Renal cortex interstitium (tissue), 11 donors: ENCODE data around the gene ADAMTS2. TPM values are rescaled to one million over a fixed set of nuclear protein-coding genes. Genes with fewer than 3 reads are reported as not detected.

ENCODE experiments used
- DNase-seq, 11 donors: peaks; one replicate each; pipeline ENCODE4 v3.0.0-alpha.2; 2013; ENCODE audit warnings: low read depth in 9 of 11, low spot score in 4 of 11; ENCODE audit errors: extremely low read depth in 1 of 11
- polyA plus RNA-seq, 3 donors: library from polyadenylated mRNA; unstranded; fragments of 120-200 nt; gene quantifications; one replicate each; pipeline ENCODE4 v1.2.1, GENCODE V29; 2013; ENCODE audit not compliant: insufficient read length in 3 of 3

ADAMTS2 gene
- polyA plus RNA-seq, 3 donors, result 9.9 to 14.0 (median 10.6) TPM

DNA sequence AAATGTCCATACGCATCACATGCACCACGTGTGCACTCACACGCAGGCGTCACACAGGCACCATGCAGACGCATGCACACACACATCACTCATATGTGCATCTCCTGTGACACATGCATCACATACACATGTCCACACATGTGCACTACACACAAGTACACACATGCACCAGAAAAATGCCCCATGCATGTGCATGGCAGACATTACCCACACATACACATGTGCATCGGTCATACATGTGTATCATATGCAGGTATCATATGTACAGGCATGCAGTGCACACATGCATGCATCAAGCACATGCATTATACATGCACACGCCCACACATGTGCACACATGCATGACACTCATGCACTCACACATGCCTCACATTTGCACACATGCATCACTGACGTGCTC lies 26.1 kb downstream of the ADAMTS2 start:
- DNase-seq, result no peak

DNA sequence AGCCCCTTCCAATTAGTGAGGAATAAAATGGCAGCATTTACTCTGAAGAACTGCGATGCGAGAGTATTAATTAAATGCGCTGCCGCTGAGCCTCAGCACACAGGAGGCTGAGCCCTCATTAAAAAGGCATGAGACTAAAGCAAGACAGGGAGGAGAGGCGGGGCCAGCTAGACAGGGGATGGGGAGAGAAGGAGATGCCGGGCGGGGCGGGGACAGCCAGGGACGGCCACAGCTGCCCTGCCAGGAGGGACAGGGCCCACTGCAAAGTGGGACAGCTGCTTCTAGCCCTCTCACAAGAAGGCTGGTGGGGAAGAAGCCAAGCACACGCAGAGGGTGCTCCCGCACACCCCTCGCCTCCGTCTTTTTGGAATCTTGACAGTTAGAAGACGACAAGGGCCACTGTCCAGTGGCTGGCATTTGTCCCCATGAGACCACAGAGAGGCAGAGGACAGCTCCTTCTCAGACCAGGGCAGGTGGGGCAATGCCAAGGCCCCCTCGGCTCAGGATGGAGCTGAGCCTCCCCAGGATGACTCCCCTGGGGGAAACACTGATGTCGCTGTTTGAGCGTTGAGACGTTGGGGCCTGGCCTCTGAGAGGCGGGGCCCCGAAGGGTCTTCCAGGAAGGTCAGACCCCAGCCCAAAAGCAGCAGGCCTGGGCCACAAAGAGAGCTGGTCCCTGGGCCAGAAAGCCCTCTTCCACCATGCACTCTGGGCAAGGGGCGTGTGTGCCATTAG lies 26.9 kb downstream of the ADAMTS2 start:
- no peak for DNase-seq

DNA sequence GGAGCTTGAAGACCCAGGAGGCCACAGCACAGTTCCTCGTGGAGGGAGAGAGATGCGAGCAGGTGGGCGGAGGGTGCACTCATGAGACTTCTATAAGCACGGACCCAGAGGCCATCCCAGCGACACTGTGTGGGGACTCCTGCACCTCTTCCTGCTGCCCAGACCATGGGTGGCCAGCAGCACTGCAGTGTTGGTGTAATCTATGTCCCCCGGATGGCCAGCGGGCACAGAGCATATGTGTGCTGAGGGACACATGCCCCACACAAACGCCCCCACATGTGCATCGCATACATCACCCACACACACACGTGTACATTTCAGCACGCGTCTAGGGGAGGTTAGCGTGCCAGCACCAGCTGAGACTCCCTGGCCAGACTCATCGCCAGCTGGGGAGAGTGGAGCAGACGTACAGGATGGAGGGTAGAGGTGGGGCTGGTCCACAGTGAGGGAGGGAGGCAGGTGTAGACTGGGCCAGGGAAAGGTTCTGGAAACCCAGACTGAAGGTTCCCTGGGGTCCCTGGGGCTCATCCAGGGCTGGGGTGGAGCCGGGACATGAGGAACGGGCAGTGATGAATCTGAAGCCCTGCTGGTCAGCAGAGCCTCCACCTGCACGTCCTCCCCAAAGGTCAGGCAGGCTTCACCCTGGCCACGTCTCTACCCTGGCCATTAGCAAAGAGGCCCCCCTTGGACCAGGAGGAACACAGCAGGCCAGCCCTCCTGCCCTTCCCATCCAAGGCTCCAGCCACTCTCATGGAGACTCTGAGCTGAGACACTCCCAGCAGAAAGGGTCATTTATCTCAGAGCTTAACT lies 27.6 kb downstream of the ADAMTS2 start:
- no peak for DNase-seq

DNA sequence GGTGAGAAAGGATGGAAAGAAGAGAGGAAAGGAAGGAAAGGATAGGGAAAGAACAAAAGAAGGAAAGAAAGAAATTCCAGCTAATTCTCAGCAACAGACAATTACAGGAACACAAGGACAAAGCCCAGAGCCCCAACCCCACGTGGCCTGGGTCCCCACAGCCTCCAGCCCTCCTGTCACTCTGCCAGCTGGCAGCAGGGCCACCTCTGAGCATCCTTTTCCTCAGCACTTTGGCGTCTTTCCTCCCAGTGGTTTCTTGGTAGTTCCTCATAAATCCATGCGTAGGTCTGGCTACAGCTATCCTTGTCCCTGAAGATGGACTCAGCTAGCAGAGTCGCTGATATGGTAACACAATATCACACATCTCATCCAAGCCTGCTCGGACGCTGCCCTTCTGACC lies 28.3 kb downstream of the ADAMTS2 start:
- no peak for DNase-seq

DNA sequence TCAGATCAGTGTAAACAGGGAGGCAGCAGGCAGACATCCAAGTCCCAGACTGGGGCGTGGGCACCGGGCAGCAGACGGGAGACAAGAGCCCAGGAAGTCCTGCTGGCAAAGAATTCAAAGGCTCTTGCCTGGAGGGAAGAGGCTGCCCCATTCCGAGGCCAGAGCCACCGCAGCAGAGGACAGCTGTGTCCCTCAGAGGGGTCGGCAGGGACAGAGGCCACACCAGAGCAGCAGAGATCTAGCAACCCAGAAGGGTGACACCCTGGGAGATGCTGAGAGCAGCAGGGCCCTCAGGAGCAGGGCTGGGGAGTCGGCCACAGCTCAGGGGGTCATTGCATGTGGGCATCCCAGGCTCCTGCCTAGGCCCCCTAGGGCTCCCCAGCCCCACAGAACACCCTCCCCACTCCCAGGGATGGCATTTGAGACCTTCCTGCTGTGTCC lies 29.1 kb downstream of the ADAMTS2 start:
- no peak for DNase-seq

DNA sequence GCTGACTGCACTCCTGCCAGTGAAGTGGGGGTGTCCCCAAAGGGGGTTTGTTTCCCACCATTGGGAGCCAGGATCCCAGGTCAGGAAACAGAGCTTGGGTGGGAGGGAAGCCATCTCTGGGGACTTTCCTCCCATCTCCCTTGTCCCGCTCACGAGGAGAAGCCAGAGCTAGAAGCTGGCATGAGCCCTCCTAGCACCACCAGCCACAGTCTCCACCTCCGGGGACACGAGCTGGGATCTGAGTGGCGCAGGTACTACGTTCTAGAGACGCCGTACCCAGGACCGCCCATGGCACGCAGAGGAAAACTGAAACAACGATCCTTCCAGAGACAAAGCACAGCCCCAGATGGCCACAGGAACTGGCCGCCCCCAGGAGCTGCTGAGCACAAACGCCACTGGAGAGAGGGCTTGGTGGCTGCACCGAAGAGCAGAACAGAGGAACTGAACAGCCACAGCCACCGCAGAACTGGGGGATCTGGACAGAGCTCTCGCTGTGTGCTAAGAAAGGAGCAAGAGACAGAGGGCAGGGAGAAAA lies 29.8 kb downstream of the ADAMTS2 start:
- DNase-seq, result no peak

DNA sequence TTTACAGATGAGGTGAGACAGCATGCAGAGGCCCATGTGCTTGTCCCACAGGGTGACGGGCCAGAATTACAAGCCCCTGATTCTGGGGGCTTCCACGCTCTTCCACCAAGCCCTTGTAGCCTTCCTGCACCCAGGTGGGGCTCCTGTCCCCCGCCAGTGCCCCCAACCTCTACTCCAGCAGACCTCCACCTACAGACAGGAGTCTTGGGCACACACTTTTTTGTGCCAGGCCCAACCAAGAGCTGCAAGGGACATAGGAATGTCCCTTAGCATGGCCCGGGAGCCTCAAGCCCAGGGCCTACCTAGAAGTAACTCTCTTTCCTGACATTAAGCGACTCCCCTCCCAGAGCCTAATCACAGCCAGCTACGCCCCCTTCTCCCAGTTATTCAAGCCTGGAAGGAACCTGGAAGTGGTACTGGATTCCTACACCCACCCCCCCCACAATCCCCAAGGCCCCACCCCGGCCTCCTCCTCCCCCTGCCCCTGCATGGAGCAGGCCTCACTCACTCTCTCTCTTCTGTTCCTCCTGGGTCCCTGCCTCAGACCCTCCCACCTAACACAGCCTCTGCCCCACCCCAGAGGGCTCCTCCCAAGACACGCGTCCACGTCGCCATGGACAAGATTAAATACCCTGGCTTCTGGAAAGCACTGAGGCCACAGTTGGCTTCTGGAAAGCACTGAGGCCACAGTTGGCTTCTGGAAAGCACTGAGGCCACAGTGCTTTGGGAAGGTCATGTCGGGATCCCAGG lies 30.5 kb downstream of the ADAMTS2 start:
- DNase-seq, result no peak

DNA sequence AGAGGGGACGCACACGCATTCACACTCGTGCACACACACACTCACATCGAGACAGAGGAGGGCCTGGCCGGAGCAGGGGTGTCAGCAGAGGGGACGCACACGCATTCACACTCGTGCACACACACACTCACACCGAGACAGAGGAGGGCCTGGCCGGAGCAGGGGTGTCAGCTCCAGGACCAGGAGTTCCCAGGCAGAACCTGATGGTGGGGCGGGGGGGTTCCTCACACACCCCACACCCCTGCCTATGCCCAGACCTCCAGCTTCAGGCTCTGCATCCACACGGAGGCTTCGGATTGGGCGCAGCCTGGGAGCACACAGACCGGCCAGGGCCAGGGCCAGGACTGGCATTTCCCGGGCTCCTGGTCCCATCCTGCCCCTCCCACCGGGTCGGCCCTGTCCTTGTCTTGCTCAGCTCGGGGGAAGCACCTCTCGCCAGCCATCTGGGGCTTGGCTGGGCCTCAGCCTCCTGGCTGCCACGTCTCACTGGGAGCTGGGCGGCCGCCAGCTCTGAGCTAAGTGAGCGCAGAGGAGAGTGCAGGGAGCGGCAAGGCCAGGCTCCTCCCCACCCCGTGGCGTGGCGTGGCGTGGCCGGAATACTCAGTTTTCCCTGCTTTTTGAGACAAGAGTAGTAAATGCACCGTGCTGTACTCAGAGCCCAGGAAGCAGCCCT lies 31.3 kb downstream of the ADAMTS2 start:
- no peak for DNase-seq

DNA sequence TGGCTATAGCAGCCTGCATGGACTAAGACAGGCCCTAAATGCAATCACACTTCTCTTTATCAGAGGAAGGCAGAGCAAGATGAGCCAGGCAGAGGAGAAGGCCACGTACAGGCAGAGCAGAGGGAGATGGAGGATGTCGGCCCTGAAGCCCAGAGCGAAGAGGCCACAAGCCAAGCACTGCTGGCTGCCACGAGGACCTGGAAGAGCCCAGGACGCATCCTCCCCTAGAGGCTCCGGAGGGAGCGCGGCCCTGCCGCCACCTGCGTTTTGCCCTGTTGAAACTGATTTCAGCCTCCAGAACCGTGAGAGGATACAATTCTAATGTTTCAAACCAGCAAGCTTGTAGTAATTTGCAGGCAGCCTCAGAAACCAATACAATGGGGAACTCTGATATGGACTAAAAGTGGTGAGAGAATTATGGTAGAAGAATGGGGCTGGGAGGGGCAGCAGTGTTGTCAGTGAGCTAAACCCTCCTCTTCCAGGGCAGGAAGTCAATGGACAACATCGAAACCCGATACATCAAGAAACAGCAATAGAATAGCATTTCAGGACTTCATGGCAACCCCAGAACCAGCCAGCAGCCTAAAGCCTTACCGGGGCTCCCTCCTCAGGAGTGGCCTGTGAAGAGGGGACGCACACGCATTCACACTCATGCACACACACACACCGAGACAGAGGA lies 32.6 kb downstream of the ADAMTS2 start:
- no peak for DNase-seq

DNA sequence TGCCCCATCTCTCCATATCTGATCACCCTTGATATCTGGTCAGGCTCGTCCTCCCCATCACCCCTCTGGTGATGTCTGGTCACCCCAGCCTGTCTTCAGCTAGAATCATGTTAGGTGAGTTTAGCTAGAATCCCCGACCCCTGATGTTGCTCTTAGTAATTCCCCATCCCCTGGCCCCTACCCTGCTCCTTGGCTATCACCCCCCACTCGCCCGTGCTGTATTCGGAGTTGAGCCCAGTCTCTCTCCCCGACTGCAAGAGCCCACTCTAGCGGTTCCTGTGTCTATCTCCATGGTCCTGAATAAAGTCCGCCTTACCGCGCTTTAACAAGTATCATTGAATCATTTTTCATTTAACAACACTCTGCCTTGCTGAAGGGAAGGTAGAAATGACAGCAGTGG lies 33.7 kb downstream of the ADAMTS2 start:
- no peak for DNase-seq

DNA sequence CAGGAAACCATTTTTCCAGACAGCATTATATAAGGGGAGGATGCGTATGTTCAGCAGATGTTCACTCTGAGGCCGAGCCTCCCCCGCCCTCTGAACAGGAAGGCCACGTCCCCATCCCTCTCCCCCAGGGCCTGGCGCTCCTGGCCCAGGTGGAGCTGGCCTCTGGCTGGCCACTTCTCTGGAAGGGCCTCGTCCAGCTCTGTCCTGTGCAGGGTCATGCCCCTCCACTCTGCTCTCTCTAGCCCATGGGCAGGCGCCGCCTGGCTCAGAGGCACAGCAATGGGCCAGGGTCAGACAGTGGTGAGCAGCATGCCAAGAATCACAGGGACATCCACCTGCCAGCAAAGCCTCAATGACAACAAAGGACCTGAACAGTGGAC lies 34.2 kb downstream of the ADAMTS2 start:
- no peak for DNase-seq

DNA sequence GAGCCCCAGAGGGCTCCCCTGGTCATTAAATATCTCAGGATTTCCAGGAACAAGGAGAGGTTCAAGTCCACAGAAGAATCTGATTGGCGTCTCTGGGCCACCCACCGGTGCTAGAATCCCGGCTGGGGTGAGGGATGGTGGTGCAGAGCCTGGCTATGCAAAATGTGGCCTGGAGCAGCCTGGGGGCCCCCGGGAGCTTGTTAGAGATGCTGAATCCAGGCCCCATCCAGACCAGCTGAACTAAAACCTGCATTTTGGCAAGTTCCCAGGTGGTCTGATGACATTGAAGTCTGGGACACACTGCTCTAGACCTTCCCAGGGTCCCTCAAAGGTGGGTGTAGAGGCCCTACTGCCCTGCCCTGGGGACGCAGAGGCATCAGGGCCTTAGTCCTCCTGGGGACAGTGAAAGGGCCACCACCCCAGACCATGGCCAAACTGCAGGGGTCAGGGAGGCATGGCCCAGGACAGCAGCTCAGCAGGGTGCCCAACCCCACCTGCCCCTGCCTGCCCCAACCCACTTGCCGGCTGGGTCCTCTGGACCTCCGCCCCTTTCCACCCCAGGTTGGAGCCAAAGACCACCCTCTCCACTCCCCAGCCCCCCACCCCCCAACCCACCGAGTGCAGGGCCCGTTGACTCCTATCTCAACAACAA lies 34.7 kb downstream of the ADAMTS2 start:
- DNase-seq, result no peak

DNA sequence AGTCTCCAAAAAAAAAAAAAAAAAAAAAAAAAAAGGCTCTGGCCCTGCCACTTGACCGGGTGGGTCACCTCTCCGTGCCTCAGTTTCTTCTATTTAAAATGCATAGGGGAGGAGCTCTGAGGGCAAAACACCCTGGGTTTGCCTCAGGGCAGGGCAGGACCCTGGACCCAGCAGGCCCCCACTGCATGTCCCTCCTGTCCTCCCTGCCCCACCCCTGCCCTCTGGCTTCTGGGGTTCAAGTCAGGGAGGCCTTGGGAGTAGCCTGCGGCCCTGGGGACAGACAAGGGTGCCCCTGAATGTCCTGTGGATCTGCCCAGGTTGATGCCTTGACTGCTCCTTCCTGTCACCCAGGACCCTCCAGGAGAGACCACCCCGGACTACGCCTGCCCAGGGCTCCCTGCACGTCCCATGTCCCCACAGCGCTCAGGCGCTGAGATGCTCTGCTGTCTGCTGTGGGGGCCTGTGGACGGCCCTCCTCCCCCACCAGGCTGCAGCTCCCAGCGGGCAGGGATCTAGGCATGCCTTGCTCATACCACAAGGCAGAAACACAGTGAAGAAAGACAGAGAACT lies 35.4 kb downstream of the ADAMTS2 start:
- no peak for DNase-seq

DNA sequence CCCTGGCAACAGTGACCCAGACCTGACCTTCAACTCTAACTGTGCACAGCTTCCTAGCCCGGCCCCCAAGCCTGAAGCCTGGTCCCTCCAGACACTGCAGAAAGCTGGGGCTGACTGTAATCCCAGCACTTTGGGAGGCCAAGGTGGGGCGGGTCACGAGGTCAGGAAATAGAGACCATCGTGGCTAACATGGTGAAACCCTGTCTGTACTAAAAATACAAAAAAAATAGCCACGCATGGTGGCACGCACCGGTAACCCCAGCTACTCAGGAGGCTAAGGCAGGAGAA lies 35.9 kb downstream of the ADAMTS2 start:
- DNase-seq, result no peak

DNA sequence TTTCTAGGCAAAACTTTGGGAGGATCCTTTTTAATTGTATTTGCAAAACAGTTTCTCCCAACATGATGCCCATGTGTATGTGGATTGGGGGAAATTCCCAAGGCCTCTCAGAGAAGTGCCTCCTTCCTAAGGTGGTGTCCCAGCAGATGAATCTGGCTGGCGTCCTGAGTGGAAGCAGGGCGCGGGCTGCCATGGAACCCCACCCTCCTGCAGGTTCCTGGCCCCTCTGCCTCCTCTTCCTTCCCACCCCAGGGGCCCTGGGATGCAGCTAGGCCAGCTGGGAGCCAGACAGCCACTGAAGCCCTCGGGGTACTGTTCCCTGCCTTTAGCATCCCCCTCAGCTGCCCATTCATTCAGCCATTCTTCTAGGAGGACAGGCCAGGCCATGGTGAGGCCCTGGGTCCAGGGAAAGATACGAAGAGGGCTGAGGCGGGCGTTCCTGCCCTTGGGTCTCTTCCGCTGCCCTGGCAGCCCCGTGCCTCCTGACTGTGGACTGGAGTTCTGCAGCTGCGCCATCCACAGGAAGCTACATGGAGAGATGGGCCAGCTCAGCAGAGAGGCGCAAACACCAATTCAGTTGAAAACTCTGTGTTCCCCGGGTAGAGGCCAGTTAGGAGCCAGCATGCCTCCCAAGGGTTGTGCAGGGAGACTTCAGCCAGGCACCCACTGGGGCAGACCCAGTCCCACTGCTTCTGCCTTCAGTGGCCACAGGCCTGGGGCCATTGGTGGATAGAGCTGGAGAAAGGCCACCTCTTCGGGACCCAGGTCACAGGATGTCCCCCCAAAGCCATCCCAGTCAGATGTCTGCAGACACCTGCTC lies 36.5 kb downstream of the ADAMTS2 start:
- no peak for DNase-seq

DNA sequence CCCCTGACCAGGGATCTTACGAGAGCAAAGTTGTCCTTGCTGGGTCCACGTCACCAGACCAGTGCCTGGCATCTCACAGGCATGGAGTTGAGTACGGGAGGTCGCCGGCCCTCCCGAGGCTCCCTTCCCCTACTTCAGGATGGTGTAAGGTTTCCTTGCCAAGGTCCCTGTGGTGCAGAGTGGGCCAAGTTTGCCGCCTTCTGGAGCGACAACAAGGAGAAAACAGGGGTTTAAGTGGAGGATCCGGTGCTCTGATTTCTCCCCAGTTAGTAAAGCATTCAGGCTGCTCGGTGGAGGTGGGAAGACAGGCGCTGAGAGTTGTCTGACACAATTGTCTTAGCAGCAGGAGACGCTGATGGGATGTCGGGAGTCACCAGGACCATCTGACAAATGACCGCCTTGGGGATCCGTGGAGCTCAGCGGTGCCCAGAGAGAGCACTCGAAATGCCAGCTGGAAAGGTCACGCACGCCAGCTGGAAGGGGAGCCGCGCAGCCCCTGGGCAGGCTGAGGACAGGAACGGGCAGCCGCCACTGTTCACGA lies 37.3 kb downstream of the ADAMTS2 start:
- DNase-seq, result no peak
